NOMO-1 treated with dmso at 0.1 percent for 144 hours (cell line): ENCODE results near the gene ZDHHC7.

ENCODE experiments used
- DNase-seq: peaks from one replicate; lab custom pipeline; 2025; ENCODE audit not compliant: unreplicated experiment; lab: John Stamatoyannopoulos, UW

ZDHHC7 gene

GRCh38 chr16:84970447-84971127, 40.7 kb downstream of the ZDHHC7 start:
- peak; percentile 40 for DNase-seq

- no peak for DNase-seq
Measured at GRCh38 chr16:84967828-84968227, 43.5 kb downstream of the ZDHHC7 start.

GRCh38 chr16:84965428-84966415, 45.6 kb downstream of the ZDHHC7 start:
- no peak for DNase-seq

GRCh38 chr16:84964386-84965128, 46.8 kb downstream of the ZDHHC7 start:
- DNase-seq, result no peak

GRCh38 chr16:84963066-84963465, 48.3 kb downstream of the ZDHHC7 start:
- no peak for DNase-seq

- DNase-seq, result no peak
Measured at GRCh38 chr16:84960942-84961341, 50.4 kb downstream of the ZDHHC7 start.

GRCh38 chr16:84959784-84960417, 51.4 kb downstream of the ZDHHC7 start:
- DNase-seq, result no peak

GRCh38 chr16:84959045-84959576, 52.2 kb downstream of the ZDHHC7 start:
- no peak for DNase-seq

GRCh38 chr16:84957792-84958191, 53.5 kb downstream of the ZDHHC7 start:
- DNase-seq, result no peak

- no peak for DNase-seq
Measured at GRCh38 chr16:84957192-84957591, 54.1 kb downstream of the ZDHHC7 start.

GRCh38 chr16:84955427-84955826, 55.9 kb downstream of the ZDHHC7 start:
- DNase-seq, result no peak

- peak; percentile 32 for DNase-seq
Measured at GRCh38 chr16:84953190-84953746, 58.1 kb downstream of the ZDHHC7 start.

GRCh38 chr16:84952335-84953189, 58.8 kb downstream of the ZDHHC7 start:
- peak; percentile 87 for DNase-seq

GRCh38 chr16:84950906-84951305, 60.4 kb downstream of the ZDHHC7 start:
- DNase-seq, result no peak

- no peak for DNase-seq
Measured at GRCh38 chr16:84949772-84950436, 61.4 kb downstream of the ZDHHC7 start.

- no peak for DNase-seq
Measured at GRCh38 chr16:84948851-84949610, 62.3 kb downstream of the ZDHHC7 start.

GRCh38 chr16:84947996-84948850, 63.1 kb downstream of the ZDHHC7 start:
- DNase-seq, result no peak
